Mesendoderm (in vitro differentiated cells): ENCODE results near the gene CHIT1.
"Not testable (repeated sequence)": the region's sequence is repeated elsewhere in the genome, so short reads cannot be mapped to it uniquely, and the experiment has no call there.

Experiments used
- DNase-seq: peaks from one replicate; pipeline ENCODE4 v3.0.0; 2013
- H2AK5ac ChIP-seq: 2 replicates; pipeline ENCODE4 v1.6.1; 2013; ENCODE audit warnings: low read length, inconsistent platforms
- H2BK120ac ChIP-seq: 2 replicates; pipeline ENCODE4 v1.6.1; 2013; ENCODE audit warnings: low read depth, mild to moderate bottlenecking, low read length, moderate library complexity, mixed read lengths
- H2BK15ac ChIP-seq: replicated peaks from 2 replicates; pipeline ENCODE4 v1.6.1; 2013; ENCODE audit warnings: low read depth, mild to moderate bottlenecking, moderate library complexity
- H2BK5ac ChIP-seq: 2 replicates; pipeline ENCODE4 v1.6.1; 2013; ENCODE audit warnings: low read length, inconsistent platforms
- H3K18ac ChIP-seq: 2 replicates; pipeline ENCODE4 v1.6.1; 2013; ENCODE audit warnings: mild to moderate bottlenecking, low read length, mixed read lengths
- H3K23ac ChIP-seq: one replicate; pipeline ENCODE4 v1.6.1; 2013; ENCODE audit warnings: low read length
- H3K27ac ChIP-seq: 2 replicates; pipeline ENCODE4 v1.5.1; 2013; ENCODE audit warnings: low read depth, mild to moderate bottlenecking, inconsistent platforms, low read length, moderate library complexity
- H3K27me3 ChIP-seq: 2 replicates; pipeline ENCODE4 v1.6.1; 2013; ENCODE audit warnings: low read length, control low read depth, mild to moderate bottlenecking, inconsistent platforms; ENCODE audit not compliant: insufficient read depth, poor library complexity
- H3K36me3 ChIP-seq: 2 replicates; pipeline ENCODE4 v1.6.1; 2013; ENCODE audit warnings: low read length, inconsistent platforms; ENCODE audit not compliant: control insufficient read depth, insufficient read depth
- H3K4ac ChIP-seq: one replicate; pipeline ENCODE4 v1.6.1; 2013; ENCODE audit warnings: low read depth, mild to moderate bottlenecking, low read length, moderate library complexity
- H3K4me1 ChIP-seq: 2 replicates; pipeline ENCODE4 v1.6.1; 2013; ENCODE audit warnings: low read depth, low read length, inconsistent platforms; ENCODE audit not compliant: control insufficient read depth
- H3K4me2 ChIP-seq: 2 replicates; pipeline ENCODE4 v1.6.1; 2013; ENCODE audit warnings: low read length
- H3K4me3 ChIP-seq: 2 replicates; pipeline ENCODE4 v1.5.1; 2013; ENCODE audit warnings: mild to moderate bottlenecking, low read length
- H3K56ac ChIP-seq: one replicate; pipeline ENCODE4 v1.6.1; 2013; ENCODE audit warnings: low read length
- H3K79me1 ChIP-seq: 2 replicates; pipeline ENCODE4 v1.6.1; 2013; ENCODE audit warnings: low read length, inconsistent platforms
- H3K79me2 ChIP-seq: 2 replicates; pipeline ENCODE4 v1.6.1; 2013; ENCODE audit warnings: mild to moderate bottlenecking, low read length; ENCODE audit not compliant: control insufficient read depth, insufficient read depth
- H3K9ac ChIP-seq: 2 replicates; pipeline ENCODE4 v1.6.1; 2013; ENCODE audit warnings: low read length, inconsistent platforms
- H4K5ac ChIP-seq: one replicate; pipeline ENCODE4 v1.6.1; 2013; ENCODE audit warnings: low read length
- H4K8ac ChIP-seq: one replicate; pipeline ENCODE4 v1.6.1; 2013; ENCODE audit warnings: low read depth, mild to moderate bottlenecking, control low read depth, low read length, moderate library complexity
- WGBS: extraction: QIAGEN DNeasy Blood & Tissue Kit; methylation state at CpG from one replicate; pipeline ENCODE4 v1.1.7; 2013; ENCODE audit warnings: low lambda C conversion rate, missing lambda C conversion rate; ENCODE audit not compliant: insufficient coverage; ENCODE audit errors: extremely low coverage; 5-methylcytosine and 5-hydroxymethylcytosine counted together

The CHIT1 gene

DNA sequence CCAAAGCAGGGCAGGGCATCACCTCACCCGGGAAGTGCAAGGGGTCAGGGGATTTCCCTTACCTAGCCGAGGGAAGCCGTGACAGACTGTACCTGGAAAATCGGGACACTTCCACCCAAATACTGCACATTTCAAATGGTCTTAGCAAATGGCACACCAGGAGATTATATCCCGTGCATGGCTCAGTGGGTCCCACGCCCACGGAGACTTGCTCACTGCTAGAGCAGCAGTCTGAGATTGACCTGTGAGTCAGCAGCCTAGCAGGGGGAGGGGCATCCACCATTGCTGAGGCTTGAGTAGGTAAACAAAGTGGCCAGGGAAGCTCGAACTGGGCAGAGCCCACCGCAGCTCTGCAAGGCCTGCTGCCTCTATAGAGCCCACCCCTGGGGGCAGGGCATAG lies 27.2 kb upstream of the CHIT1 start:
- not testable (repeated sequence) for H2BK5ac ChIP-seq, H3K4me2 ChIP-seq, H3K4me1 ChIP-seq, H2AK5ac ChIP-seq, H3K9ac ChIP-seq, H3K27me3 ChIP-seq, H3K36me3 ChIP-seq, H2BK120ac ChIP-seq, H4K5ac ChIP-seq, H2BK15ac ChIP-seq, H3K27ac ChIP-seq, H3K23ac ChIP-seq, H3K56ac ChIP-seq, H3K18ac ChIP-seq, DNase-seq, H3K4ac ChIP-seq, H4K8ac ChIP-seq, H3K4me3 ChIP-seq, H3K79me2 ChIP-seq, H3K79me1 ChIP-seq
- no CpG with 5 or more reads among the region's 9 CpGs for WGBS

DNA sequence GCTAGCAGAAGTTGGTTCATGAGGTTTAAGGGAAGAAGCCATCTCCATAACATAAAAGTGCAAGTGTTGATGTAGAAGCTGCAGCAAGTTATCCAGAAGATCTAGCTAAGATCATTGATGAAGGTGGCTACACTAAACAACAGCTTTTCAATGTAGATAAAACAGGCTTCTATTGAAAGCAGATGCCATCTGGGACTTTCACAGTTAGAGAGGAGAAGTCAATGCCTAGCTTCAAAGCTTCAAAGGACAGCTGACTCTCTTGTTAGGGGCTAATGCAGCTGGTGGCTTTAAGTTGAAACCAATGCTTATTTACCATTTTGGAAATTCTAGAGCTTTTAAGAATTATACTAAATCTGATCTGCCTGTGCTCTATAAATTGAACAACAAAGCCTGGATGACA lies 25.3 kb upstream of the CHIT1 start:
- H3K27me3 ChIP-seq, H2BK5ac ChIP-seq, H3K36me3 ChIP-seq, H4K5ac ChIP-seq, H4K8ac ChIP-seq, DNase-seq, H2AK5ac ChIP-seq, H3K79me2 ChIP-seq, H3K27ac ChIP-seq, H3K4ac ChIP-seq, H2BK120ac ChIP-seq, H3K4me2 ChIP-seq, H3K56ac ChIP-seq, H3K4me3 ChIP-seq, H3K9ac ChIP-seq, H3K4me1 ChIP-seq, H3K18ac ChIP-seq, H3K79me1 ChIP-seq, H2BK15ac ChIP-seq, H3K23ac ChIP-seq: not testable (repeated sequence)

DNA sequence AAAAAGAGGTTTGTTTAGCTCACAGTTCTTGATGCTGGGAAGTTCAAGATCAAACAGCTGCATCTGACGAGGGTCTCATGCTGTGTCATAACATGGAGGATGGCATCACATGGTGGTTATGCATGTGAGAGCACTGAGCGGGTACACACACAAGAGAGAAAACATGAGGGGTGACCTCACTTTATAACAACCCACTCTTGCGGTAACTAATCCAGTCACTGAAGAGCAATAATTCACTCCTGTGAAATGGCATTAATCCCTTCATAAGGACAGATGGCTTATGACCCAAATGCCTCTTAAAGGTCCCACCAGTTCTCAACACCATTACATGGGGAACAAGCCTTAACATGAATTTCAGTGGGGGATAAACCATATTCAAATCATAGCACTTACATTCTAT lies 23.2 kb upstream of the CHIT1 start:
- Histone ChIP-seq H3K9ac (no peak overlapping the region), H3K4me2 (no peak overlapping the region), H4K5ac (no peak overlapping the region), H2BK120ac (no peak overlapping the region), H2BK15ac (no peak overlapping the region), H2BK5ac (no peak overlapping the region), H3K4me1 (no peaks in the 10 kb centered on the region), H2AK5ac (no peak overlapping the region), H3K4ac (no peak overlapping the region), H3K4me3 (no peak overlapping the region), H3K23ac (no peak overlapping the region), H3K79me2 (no peaks in the 10 kb centered on the region), H3K27me3 (no peaks in the 10 kb centered on the region), H3K27ac (no peak overlapping the region), H3K18ac (no peak overlapping the region), H3K79me1 (no peaks in the 10 kb centered on the region), H4K8ac (no peak overlapping the region), H3K36me3 (no peaks in the 10 kb centered on the region), H3K56ac (no peak overlapping the region)
- WGBS = no CpG with 5 or more reads among the region's 3 CpGs
- no peak for DNase-seq

DNA sequence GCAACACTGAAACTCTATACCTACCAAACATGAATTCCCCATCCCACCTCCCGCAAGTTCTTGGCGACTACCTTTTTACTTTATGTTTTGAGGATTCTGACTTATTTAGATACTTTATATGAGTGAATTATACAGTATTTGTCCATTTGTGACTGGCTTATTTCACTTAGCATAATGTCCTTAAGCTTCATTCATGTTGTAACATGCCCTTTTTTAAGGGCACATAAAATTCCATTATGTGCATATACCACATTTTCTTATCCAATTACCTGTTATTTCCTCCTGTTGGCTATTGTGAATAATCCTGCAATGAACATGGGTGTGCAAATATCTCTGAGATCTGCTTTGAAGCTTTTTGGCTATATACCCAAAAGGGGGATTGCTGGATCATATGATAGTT lies 22.0 kb upstream of the CHIT1 start:
- DNase-seq = no peak
- Histone ChIP-seq H3K36me3 (no peaks in the 10 kb centered on the region), H2AK5ac (no peak overlapping the region), H3K27ac (no peak overlapping the region), H4K8ac (no peak overlapping the region), H3K27me3 (no peaks in the 10 kb centered on the region), H3K79me1 (no peaks in the 10 kb centered on the region), H3K18ac (no peak overlapping the region), H3K4me1 (no peaks in the 10 kb centered on the region), H3K9ac (no peak overlapping the region), H3K4me2 (no peak overlapping the region), H3K79me2 (no peaks in the 10 kb centered on the region), H3K23ac (no peak overlapping the region), H2BK15ac (no peak overlapping the region), H4K5ac (no peak overlapping the region), H2BK5ac (no peak overlapping the region), H3K4ac (no peak overlapping the region), H3K56ac (no peak overlapping the region), H2BK120ac (no peak overlapping the region), H3K4me3 (no peak overlapping the region)
- WGBS = no CpG with 5 or more reads among the region's 2 CpGs

DNA sequence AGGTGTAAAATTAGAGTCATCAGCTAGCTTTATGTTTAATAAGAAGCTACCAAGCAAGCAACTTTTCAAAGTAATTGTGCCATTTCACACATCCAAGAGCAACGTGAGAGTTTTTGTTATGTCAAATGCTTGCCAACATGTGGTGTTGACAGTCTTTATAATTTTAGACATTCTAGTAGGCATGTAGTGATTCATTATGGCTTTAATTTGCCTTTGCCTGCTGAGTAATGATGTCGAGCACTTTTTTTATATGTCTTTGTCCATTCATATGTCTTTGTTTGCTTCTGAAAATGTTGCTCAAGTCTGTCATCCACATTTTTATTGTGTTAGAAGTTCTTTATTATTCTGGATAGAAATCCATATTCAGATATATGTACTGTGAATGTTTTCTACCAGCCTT lies 21.4 kb upstream of the CHIT1 start:
- Histone ChIP-seq H3K56ac (no peak overlapping the region), H3K36me3 (no peaks in the 10 kb centered on the region), H3K4me1 (no peaks in the 10 kb centered on the region), H4K8ac (no peak overlapping the region), H3K4me2 (no peak overlapping the region), H2AK5ac (no peak overlapping the region), H3K79me1 (no peaks in the 10 kb centered on the region), H3K79me2 (no peaks in the 10 kb centered on the region), H2BK120ac (no peak overlapping the region), H2BK5ac (no peak overlapping the region), H3K18ac (no peak overlapping the region), H3K27ac (no peak overlapping the region), H4K5ac (no peak overlapping the region), H2BK15ac (no peak overlapping the region), H3K23ac (no peak overlapping the region), H3K27me3 (no peaks in the 10 kb centered on the region), H3K4me3 (no peak overlapping the region), H3K4ac (no peak overlapping the region), H3K9ac (no peak overlapping the region)
- no peak for DNase-seq
- no CpG with 5 or more reads among the region's 2 CpGs for WGBS

DNA sequence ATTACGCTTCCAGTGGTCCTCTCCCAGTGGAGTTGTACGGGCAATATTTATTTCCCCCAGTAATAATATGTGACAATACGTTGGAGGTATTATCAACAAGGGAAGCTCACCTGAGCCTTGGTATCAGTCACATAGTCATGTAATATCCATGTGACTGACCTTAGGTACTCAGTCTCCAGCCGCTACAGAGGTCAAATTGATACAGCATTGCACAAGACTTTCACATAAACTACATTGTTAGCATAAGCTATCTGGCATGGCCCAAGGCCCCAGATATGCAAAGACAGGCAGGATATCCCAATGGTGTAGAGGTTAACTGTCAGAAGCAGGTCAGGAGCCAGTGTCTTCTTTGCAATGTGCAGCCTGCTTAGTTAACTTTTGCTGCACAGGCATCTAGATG lies 15.3 kb upstream of the CHIT1 start:
- Histone ChIP-seq H2AK5ac (no peak overlapping the region), H4K5ac (no peak overlapping the region), H2BK120ac (no peak overlapping the region), H3K79me1 (no peaks in the 10 kb centered on the region), H3K4ac (no peak overlapping the region), H2BK5ac (no peak overlapping the region), H3K9ac (no peak overlapping the region), H3K56ac (no peak overlapping the region), H3K18ac (no peak overlapping the region), H3K27me3 (no peaks in the 10 kb centered on the region), H3K23ac (no peak overlapping the region), H3K4me2 (no peak overlapping the region), H4K8ac (no peak overlapping the region), H2BK15ac (no peak overlapping the region), H3K27ac (no peak overlapping the region), H3K79me2 (no peaks in the 10 kb centered on the region), H3K4me1 (no peaks in the 10 kb centered on the region), H3K36me3 (no peaks in the 10 kb centered on the region), H3K4me3 (no peak overlapping the region)
- no peak for DNase-seq
- no CpG with 5 or more reads among the region's 4 CpGs for WGBS
